Esophagus squamous epithelium (tissue), 4 donors: ENCODE results near the gene ING5.

ENCODE experiments used
- CTCF ChIP-seq, 6 experiments: fragments of 450-650 bp in 4 of 6; fragments of 200-600 bp in 2 of 6; sonication (generic) in 2 of 6; IDR thresholded peaks; one replicate each; pipeline ENCODE4 v1.5.1; 2016 to 2019; ENCODE audit warnings: antibody characterized with exemption in 6 of 6, mild to moderate bottlenecking in 4 of 6, moderate library complexity in 4 of 6
- POLR2A ChIP-seq, 4 donors: fragments of 450-650 bp; IDR thresholded peaks; one replicate each; pipeline ENCODE4 v1.6.1; 2017; ENCODE audit warnings: antibody characterized with exemption in 4 of 4, mild to moderate bottlenecking in 4 of 4, moderate library complexity in 3 of 4

DNA sequence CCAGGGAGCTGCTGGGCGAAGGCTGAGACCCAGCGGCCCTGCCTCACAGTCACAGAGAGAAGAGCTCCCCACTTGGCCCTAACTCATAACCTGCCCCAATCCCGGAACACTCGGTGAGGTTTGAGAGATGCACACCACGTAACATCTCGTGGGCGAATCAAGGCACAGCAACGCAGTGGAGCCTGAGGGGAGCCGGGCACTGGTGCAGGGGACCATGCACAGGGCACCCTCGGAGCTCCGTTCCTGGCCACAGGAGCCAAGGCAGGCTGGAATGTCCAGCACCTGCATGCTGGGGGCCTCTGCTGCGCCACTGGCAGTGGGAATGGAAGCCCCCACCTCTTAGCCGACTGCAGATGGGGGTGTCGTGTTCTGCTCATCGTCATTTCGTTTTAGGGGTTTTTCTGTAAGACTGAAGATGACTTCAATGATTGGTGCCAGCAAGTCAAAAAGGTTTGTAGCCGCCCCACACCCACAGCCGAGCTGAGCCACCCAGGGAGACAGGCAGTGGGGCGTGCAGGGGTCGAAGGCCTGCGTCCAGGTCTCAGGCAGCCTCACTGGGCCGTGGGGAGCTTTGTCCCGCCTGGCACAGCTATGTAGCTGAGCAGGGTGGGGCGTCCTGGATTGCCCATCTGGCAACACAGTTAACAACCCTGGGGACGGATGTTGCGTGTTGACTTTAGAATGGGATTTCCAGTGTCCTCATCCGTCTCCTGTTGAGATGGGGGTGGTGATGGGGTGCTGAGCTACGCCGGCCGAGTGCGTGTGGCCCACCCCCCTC is 31.3 kb upstream of the ING5 start:
- TF ChIP-seq CTCF (IDR thresholded peaks at IDR 0.05) (no peak), POLR2A (IDR thresholded peaks at IDR 0.05) (no peak)
